ENCODE measurements around the gene NFE2L1.
A peak's percentile ranks its signal among the peaks of the same experiment; 100 is the strongest.
"Not testable (repeated sequence)": the region's sequence is repeated elsewhere in the genome, so short reads cannot be mapped to it uniquely, and the experiment has no call there.

Gene NFE2L1

DNA sequence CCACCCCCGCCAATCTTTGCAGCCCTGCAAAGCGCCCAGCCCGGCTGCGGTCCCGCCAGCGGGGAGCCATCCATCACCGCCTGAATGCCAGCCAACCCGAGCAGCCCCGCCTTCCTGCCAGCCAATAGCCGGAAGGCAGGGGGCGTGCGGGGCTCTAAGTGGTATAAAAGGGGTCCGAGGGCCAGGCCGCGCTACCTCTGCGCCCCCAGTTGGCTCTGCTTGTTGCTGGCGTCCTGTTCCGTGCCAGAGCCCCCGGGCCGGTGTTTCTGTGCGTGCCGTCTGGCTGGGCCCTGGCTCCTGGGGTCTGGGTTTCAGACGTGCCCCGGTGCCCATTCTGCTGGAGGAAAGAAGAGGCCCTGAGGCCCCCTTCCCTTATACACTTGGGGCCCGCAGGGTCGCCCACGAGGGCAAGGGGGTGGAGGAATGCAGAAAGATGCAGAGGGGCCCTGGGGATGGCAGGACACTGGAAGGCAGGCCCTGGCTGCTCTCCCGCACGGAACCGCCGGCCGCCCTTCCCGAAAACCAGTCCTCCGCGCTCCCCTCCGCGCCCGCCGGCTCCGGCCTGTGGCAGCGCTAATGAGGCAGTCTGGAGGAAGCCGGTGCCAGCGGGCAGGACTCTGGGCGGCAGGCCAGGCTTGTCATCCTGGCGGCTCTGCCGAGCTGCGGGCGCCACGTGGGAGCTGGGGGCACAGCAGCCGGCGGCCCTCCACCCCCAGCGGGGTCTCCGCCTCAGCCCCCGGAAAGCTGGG is 24.6 kb upstream of the NFE2L1 start:
- DNase-seq (ENCODE audit: low read depth, low spot score), result no peak

DNA sequence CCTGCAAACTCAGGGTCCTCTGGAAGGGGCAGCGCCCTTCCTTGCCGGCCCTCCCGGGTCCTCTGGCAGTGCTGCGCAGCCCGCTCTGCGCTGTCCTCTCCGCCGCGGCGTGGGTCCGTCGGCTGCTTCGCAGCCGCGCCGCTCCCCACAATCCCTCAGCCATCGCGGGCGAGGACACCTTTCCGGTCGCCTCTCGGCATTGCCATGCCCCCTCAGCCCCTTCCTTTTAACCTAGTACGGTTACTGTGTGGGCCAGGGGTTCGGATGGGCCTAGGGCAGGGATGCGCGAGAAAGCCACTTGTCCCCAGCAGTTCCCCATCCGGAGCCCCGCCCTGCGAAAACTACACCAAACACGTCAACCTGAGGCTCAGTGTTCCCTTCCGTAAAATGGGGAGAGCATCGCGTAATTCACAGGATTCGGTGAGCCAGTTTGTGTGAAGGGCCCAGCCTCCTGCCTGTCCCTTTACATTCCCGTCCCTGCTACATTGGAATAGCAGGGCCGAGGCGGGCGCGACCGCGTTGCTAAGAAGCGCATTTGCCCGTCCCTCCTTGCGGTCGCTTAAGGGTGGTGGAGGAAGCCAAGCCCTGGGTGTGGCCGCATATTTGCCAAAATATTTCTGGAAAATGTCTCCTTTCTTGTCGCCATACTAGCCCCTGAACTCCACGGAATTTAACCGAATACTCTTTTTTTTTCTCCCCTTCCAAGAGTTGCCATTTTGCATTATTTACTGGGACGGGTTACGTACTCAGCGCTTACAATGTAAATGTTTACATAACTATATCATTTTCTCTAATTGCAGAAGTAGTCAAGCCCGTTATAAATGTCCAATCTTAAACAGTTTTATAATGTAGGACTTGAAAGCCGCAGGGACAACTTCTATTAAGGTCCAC is 23.8 kb upstream of the NFE2L1 start:
- no peak for DNase-seq (ENCODE audit: low read depth, low spot score)

GRCh38 chr17:48025040-48025903 is 22.9 kb upstream of the NFE2L1 start:
- DNase-seq (ENCODE audit: low read depth, low spot score), result peak; percentile 81

DNA sequence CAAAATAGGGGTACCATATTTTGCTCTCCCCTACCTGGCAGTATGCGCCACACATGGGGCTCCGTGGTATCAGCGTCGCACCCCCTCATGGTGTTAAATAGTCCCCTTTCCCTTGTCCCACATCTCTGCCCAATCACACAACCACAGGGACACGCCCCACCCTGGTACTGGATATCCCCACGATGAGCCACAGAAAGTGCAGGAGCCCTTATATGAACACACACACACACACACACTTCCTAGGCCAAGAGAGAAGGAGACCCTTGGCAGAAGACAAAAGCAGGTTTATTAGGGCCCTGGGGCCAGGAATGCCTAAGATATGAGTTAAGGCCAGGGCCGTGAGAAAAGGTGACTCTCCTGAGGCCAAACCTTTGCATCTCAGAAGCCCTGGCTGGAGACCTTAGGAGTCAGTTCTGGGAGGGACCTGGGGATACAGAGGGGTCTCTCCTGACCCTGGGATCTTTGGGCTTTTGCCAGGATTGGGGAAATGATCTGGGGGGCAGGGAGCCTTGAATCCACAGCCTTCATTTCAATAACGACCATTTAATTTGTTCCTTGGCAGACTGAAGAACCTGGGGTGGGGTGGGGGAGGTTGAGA is 22.2 kb upstream of the NFE2L1 start:
- no peak for DNase-seq (ENCODE audit: low read depth, low spot score)

GRCh38 chr17:48026502-48027321 is 21.4 kb upstream of the NFE2L1 start:
- DNase-seq (ENCODE audit: low read depth, low spot score), result no peak

GRCh38 chr17:48027322-48027981 is 20.7 kb upstream of the NFE2L1 start:
- DNase-seq (ENCODE audit: low read depth, low spot score), result no peak

DNA sequence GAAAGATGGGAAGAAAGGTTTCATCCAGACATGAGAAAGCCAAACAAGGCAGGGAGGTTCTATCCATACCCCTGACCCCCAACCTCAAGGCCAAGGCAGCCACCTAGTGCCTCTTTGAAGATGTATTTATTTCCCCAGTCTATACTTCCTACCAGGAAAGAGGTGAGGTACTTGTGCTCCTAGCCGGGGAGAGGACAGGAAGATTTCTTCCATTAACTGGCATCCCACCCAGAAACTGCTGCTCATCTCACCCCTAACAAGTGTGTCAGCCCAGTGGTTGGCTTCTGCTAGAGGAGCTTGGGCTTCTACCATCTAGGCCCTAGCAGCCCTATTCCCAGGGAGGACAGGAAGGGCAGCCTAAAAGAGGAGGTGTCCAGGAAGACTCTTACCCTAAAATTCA is 19.4 kb upstream of the NFE2L1 start:
- no peak for DNase-seq (ENCODE audit: low read depth, low spot score)

- no peak for DNase-seq (ENCODE audit: low read depth, low spot score)
Measured at GRCh38 chr17:48030531-48030930, 17.6 kb upstream of the NFE2L1 start.

- DNase-seq (ENCODE audit: low read depth, low spot score), result no peak
Measured at GRCh38 chr17:48031966-48032365, 16.2 kb upstream of the NFE2L1 start.

DNA sequence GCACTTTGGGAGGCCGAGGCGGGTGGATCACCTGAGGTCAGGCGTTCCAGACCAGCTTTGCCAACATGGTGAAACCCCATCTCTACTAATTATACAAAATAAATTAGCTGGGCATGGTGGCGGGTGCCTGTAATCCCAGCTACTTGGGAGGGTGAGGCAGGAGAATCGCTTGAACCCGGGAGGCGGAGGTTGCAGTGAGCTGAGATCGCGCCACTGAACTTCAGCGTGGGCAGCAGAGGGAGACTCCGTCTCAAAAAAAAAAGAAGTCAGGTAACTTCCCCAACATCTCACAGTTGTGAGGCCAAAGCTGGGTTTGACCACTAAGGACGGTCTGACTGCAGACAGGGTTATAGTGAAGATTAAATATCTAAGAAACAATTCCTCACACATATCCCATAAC is 13.4 kb upstream of the NFE2L1 start:
- DNase-seq (ENCODE audit: low read depth, low spot score), result not testable (repeated sequence)

- no peak for DNase-seq (ENCODE audit: low read depth, low spot score)
Measured at GRCh38 chr17:48036693-48037035, 11.5 kb upstream of the NFE2L1 start.

GRCh38 chr17:48037036-48037837 is 10.9 kb upstream of the NFE2L1 start, which contains the start of gene COPZ2:
COPZ2 (minus strand) TSS chr17:48037797; CDS start chr17:48037777, 20 bp downstream.
- no peak for DNase-seq (ENCODE audit: low read depth, low spot score)

GRCh38 chr17:48037838-48038323 is 10.3 kb upstream of the NFE2L1 start:
- DNase-seq (ENCODE audit: low read depth, low spot score), result no peak

DNA sequence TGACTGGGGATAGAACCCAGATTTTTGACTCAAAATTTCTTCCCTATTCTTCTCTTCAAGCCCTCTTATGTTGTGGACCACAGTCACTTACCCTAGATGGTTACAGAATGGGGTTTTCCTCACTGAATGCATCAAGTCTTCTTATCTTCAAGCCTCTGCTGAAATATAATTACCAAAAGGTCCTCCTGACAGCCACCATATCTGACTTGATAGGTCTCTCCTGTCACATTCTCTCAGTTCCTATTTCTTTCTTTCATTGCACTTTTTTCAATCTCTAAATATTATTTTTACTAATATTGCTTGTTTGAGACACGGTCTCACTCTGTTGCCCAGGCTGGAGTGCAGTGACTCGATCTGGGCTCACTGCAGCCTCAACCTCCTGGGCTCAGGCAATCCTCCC is 9.5 kb upstream of the NFE2L1 start:
- DNase-seq (ENCODE audit: low read depth, low spot score), result no peak

DNA sequence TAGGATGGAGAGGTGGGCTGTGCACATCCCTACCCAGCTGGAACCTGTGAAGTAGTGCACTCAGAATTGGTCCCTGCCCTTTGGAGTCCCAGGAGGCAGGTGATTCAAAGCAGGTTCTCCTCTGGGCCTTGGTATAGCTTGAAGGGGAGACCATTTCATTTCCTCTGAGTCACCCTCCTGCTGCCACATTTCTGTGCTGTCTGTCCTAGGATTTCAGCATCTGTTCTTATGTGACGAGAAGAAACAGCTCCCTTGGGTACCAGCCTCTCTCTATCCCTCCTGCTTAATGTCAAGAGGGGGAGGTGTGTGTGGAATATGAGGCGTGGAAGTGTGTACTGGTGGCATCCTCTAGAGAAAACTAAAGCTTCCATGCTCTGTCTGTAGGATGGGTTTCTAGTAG is 5.0 kb upstream of the NFE2L1 start:
- DNase-seq (ENCODE audit: low read depth, low spot score), result no peak

GRCh38 chr17:48044851-48045250 is 3.3 kb upstream of the NFE2L1 start:
- DNase-seq (ENCODE audit: low read depth, low spot score), result no peak

GRCh38 chr17:48045316-48046001 is 2.7 kb upstream of the NFE2L1 start:
- DNase-seq (ENCODE audit: low read depth, low spot score), result no peak

- no peak for DNase-seq (ENCODE audit: low read depth, low spot score)
Measured at GRCh38 chr17:48046296-48046695, 1.9 kb upstream of the NFE2L1 start.

Measured in brain pericyte (primary cell).